Measurements from ENCODE around the gene GABRD.
"Not testable (repeated sequence)": the region's sequence is repeated elsewhere in the genome, so short reads cannot be mapped to it uniquely, and the experiment has no call there.

GABRD gene, protein sequence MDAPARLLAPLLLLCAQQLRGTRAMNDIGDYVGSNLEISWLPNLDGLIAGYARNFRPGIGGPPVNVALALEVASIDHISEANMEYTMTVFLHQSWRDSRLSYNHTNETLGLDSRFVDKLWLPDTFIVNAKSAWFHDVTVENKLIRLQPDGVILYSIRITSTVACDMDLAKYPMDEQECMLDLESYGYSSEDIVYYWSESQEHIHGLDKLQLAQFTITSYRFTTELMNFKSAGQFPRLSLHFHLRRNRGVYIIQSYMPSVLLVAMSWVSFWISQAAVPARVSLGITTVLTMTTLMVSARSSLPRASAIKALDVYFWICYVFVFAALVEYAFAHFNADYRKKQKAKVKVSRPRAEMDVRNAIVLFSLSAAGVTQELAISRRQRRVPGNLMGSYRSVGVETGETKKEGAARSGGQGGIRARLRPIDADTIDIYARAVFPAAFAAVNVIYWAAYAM

DNA sequence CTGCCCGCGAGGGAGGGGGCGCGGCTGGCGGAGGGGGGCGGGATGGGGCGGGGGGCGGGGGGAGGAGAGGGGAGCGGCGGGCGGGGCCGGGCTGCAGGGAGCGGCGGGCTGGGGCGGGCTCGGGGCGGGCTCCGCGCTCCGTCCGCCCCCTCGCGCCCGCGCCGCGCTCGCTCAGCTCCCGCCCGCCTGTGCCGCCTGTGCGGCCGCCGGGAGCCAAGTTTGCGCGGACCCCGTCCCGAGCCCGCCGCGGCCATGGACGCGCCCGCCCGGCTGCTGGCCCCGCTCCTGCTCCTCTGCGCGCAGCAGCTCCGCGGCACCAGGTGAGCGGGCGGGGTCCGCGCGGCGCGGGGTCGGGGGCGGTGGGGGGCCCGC is at the start of gene GABRD:
Gene GABRD (plus strand): TSS at position 174 of the 372 bp plus-strand sequence. CDS start 79 bp downstream, at position 253.
- no peak for DNase-seq

DNA sequence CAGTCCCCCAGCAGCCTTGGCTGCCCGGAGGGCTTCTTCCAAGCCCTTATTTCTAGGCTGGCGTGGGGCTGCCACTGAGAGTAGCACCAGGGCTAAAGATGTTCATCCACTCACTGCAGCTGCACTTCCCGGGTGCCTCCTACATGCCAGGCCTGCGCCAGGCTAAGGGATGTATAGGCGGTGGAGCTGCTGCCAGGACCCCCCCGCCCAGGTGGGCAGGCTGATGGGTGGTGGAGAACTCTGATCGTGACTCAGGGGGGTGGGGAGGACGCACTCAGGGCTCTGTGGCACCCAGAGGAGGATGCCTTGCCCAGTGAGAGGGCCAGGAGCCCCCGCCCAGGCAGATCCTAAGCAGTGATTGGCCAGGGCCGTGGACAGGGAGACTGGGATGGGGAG is 49.6 kb upstream of the GABRD start:
- no peak for DNase-seq

DNA sequence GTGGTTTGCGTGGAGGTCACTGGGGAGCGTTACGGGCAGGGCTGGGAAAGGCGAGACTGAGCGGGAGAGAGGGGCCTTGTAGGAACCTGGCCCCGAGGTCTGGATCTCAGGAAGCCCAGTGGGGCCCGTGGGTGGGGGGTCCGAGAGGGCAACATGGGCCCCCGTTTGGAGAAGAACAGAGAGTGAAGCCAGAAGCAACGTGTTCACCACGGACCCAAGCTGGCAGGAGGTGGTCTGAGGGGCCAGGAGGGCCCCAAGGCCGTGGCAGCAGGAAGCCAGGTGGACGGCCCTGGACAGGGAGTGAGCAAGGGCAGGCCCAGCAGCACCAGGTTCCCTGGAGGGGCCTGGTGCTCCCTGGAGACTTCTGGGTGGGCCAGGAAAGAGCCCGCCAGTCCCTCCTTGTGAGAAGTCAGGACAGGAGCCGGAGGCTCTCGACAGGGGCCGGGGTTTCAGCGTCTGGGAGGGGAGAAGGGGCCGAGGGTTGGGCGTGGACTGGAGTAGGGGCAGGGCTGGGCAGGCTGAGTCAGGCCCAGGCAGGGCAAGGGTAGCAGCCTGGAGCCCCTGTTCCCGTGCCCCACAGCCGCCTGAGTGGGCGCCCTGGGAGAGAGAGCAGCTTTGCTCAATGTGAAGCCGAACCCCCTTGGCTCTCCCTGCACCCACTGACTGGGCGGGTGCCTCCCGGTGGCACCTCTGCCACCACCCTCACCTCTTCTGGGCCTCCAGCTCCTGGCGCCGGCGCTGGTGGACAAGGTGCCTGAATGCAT is 49.0 kb upstream of the GABRD start:
- no peak for DNase-seq

DNA sequence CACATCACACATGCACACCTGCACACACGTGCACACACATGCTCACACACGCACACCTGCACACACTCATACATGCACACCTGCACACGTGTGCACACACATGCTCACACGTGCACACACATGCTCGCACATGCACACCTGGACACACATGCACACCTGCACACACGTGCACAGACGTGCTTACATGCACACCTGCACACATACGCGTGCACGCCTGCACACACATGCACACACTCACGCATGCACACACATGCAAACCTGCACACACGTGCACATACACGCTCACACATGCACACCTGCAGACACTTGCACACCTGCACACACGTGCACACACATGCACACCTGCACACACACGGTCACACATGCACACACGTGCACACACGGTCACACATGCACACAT is 48.1 kb upstream of the GABRD start:
- DNase-seq: no peak

DNA sequence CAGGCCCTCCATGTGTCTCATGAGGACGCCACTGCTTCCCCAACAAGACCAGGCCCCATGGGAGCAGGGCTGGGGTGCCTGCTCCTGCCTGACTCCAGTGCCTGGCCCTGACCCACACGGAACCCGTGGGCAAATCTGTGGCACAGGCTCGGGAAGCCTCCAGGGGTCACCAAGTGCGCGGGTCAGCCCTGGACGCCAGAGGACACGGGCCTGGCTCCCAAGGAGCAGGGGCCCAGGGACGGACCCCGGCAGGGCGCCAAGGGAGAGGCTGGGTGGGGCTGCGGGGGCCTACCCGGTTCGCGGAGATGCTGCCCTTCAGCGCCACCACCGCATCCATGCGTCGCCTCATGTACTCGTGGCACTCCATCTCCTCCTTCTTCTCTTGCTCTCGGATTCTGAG is 47.5 kb upstream of the GABRD start:
- no peak for DNase-seq

DNA sequence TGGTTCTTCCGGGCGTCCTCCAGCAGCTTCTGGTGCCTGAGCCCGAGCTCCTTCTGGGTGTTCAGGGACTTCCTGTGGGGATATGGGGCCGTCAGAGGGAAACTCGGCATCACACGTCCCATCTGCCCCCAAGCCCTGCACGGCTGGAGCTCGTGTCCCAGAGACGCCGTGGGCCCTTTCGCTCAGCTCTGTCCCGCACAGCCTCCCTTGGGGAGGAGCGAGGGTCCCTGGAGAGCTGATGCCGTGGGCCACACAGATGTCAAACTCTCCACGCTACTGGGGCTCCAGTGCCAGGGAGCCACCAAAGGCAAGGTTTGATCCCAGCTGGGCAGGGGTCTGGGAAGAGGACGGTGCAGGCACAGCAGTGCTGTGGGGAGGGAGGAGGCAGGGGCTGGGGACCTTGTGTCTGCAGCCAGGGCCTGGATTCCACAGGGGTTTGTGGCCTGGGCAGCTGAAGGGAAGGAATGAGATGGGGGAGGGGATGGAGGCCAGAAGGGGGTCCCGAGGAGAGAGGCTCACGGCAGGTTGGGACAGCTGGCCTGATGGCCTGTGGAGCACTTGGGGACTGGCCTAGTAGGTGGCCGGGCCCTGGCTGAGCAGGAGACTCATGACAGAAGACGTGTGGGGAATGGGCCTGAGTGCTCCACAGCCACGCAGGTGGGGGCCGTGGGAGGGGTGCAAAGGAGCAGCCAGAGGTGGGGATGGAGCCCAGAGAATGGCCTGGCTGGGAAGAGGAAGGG is 46.0 kb upstream of the GABRD start:
- DNase-seq: no peak

DNA sequence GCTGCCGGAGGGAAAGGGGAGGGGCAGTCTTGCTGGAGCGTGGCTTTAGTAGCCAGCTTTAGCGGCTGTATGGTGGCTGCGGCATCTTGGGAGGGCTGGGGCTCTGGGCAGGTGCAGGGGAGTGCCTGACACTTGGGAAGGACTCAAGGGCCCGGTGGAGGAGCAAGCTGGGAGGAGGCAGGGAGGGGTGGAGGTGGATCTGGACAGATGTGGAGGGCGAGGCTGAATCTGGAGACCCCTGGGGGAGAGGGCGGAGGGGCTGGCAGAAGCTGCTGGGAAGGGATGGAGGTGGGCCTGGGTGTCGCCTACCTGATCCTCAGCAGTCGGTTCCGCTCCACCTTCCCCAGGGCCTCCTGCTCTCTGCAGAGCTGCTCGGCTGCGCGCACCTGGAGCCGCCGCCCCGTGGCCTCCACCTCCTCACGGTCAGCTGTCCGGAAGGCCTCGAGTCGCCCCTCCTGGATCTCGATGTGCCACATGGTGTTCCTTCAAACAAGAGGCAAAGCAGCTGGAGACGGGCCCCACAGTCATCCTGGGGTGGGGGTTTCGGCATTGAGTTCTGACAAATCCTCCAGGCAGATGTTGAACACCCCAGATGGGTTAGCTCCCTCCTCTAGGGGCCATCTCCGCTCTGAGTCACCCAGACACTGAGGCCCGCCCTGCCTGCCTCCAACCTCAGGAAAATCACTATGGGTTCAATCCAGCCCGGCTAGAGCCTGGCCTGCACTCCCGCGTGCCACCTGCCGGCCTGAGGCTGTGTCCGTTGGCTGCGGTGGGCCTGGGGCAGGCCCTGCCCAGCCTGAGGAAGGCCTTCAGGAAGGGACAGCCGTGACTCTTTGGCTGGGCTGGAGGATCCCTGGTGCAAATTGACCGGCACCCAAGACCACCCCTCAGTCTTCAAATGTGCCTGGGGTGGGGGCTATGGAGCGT is 45.2 kb upstream of the GABRD start:
- no peak for DNase-seq

DNA sequence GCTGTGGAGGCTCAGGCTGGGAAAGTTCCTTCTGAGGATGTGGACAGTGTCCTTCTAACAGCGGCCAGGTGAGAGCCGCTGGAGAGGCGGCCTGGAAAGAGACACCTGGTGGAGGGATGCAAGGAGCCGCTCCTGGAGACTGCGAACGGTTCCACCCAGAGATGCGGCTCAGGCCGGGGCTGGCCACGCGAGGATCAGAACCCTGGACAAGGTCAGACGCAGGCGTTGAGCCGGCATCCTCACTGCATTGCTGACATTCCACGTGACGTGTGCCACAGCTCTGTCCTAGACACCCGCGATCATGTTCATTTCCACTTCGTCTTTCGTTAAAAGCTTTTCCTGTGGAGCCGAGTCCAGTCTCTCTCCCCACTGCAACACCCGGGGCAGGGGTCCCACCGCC is 44.3 kb upstream of the GABRD start:
- DNase-seq: no peak

DNA sequence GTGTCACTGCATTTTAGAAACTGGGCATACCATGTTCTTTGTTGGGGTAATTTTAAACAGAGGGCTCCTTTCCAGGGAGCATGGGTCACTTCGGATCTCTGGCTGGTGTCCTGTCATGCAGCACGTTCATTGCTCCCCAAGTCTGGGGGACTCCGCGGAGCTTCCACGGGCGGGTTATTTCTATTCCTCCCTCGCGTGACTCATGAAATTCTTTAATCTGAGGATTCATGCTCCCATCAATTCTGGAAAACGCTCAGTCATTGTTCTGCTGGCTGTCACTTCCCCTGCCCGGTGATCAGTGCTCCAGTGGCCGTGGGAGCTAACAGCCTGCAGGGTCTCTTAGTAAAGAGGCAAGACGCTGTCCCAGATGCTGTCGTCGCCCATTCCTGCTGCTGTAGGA is 43.6 kb upstream of the GABRD start:
- DNase-seq: no peak

DNA sequence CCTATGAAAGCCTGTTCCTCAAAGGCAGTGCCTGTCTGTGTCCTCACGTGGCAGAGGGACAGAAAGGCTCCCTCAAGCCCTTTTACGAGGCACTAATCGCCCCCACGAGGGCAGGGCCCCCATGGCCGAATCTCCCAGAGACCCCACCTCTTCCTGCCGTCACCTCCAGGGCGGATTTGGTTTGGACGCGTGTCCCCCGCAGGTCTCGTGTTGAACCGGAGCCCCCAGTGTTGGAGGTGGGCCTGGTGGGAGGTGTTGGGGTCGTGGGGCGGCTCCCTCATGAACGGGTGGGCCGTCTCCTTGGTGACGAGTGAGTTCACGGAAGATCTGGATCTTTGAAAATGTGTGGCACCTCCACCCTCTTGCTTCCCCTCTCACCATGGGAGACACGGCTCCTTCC is 43.1 kb upstream of the GABRD start:
- no peak for DNase-seq

DNA sequence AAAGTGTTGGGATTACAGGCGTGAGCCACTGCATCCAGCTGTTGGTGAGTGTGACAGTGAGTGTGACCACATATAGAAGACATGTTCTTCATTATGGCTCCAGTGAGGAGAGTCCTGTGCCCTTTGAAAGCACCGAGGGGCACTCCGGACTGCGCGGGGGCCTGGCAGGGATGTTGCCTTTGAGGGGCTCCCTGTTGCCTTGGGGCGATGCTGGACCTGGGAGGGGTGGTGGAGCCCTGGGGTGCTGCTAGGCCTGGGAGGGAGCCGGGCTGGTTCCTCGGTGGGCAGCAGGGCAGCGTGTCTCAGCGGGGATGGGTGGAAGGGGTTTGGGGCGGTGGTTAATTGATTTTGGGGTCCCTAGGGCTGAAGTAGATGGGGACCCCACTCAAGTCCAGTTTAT is 41.0 kb upstream of the GABRD start:
- DNase-seq: no peak

DNA sequence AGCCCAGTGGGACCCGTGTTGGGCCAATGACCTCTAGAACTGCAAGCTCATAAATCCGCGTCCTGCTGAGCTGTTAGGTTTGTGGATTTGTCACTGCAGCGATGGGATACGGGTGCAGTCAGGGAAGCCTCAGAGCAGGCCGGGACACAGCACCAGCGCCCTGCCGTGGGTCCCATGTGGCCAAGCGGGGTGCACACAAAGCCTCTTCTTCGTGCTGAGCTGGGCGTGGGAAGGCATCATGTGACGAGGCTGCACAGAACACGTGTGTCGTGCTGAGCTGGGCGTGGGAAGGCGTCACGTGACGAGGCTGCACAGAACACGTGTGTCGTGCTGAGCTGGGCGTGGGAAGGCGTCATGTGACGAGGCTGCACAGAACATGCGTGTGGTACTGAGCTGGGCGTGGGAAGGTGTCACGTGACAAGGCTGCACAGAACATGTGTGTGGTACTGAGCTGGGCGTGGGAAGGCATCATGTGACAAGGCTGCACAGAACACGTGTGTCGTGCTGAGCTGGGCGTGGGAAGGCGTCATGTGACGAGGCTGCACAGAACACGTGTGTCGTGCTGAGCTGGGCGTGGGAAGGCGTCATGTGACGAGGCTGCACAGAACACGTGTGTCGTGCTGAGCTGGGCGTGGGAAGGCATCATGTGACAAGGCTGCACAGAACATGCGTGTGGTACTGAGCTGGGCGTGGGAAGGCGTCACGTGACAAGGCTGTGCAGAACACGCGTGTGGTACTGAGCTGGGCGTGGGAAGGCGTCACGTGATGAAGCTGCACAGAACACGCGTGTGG is 40.3 kb upstream of the GABRD start:
- not testable (repeated sequence) for DNase-seq

DNA sequence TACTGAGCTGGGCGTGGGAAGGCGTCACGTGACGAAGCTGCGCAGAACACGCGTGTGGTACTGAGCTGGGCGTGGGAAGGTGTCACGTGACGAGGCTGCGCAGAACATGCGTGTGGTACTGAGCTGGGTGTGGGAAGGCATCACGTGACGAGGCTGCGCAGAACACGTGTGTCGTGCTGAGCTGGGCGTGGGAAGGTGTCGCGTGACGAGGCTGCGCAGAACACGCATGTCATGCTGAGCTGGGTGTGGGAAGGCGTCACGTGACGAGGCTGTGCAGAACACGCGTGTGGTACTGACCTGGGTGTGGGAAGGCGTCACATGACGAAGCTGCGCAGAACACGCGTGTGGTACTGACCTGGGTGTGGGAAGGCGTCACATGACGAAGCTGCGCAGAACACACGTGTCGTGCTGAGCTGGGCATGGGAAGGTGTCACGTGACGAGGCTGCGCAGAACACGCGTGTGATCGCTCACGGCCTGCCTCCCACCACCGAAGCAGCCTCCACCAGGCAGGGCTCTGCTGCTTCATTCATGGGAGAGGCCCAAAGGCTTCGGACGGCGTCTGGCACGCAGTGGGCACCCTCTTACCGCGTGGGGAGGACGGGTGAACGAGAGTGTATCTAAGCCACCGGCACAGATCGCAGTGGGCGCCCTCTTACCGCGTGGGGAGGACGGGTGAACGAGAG is 39.5 kb upstream of the GABRD start:
- DNase-seq: no peak

DNA sequence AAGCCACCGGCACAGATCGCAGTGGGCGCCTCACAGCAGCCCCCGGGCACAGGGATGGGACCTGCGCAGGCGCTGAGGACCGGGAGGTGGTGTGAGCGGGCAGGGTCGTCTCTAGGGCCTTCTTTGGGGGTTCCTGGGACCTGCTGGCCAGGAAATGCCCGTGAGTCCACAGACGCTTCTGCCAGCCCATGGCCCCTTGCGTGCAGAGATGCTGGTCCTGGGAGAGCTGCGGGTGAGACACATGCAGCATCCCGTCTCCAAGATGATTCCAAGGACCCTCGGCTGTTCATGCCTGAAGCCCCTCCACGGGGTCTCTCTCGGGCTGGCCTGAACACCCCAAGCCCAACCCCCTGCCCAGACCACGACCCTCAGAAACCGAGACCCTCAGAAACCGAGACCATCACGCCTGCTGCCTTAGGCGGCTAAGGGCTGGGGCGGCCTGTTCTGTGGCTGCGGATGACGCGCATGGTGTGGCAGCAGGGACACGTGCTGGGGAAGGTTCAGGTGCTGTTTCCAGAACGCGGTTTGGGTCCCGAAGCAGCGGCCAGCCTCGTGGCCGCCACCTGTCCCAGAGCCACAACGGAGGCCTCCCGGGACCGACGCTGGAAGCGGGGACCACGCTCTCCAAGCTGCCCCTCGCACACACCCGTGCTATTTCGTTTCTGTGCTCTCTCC is 38.5 kb upstream of the GABRD start:
- DNase-seq: no peak

DNA sequence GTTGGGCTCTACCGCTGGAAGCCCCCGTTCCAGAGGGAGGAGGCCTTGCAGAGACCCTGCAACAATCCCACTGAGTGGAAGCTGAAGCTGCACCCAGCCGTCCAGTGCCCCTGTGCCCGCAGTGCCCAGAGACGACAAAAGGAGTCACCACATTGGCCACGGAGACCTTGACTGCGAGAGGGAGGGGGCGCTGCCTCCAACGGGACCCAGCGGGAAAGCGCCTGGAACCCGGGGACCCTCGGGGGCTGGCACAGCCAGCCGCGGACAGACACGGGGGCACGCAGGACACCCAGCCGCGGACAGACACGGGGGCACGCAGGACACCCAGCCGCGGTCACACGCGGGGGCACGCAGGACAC is 38.0 kb upstream of the GABRD start:
- DNase-seq: no peak

DNA sequence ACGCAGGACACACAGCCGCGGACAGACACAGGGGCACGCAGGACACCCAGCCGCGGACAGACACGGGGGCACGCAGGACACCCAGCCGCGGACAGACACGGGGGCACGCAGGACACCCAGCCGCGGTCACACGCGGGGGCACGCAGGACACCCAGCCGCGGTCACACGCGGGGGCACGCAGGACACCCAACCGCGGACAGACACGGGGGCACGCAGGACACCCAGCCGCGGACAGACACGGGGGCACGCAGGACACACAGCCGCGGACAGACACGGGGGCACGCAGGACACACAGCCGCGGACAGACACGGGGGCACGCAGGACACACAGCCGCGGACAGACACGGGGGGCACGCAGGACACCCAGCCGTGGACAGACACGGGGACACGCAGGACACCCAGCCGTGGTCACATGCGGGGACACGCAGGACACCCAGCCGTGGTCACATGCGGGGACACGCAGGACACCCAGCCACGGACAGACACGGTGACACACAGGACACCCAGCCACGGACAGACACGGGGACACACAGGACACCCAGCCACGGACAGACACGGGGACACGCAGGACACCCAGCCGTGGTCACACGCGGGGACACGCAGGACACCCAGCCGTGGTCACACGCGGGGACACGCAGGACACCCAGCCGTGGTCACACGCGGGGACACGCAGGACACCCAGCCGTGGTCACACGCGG is 37.4 kb upstream of the GABRD start:
- DNase-seq: not testable (repeated sequence)

DNA sequence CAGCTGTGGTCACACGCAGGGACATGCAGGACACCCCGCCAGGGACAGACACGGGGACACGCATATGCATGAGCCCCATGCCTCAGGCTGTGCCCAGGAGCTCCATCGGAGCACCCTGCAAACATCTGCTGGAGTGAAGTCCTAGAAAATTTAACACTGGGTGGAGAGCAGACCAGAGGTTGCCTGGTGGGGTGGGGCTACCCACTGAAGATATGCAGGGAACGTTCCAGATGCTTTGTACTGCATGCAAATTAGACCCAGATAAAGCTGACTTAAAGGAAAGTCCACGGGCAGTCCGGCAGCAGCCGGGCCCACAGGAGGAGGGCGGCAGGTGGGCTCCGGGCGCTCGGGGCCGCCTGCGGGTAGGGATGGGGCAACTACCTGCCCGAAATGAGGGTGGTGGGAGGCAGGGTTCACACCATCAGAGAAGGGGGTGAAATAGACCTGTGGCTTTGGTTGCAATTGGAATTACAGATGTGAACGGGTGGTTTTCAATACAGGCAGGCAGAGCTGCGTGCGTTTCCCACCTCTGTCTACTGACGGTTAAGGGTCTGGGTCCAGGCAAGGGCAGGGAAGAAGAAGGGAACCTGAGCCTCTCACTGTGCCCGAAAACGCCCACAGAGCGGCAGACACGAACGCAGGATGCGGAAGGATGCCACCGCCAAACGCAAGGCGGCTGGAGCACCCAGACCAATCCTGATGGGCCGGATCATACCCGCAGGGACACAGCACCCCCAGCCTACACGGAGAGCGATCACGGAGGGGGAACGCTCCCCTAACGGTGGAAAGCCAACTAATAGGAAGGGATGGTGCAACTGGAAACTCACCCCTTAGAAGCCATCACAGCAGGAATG is 36.5 kb upstream of the GABRD start:
- DNase-seq: no peak

DNA sequence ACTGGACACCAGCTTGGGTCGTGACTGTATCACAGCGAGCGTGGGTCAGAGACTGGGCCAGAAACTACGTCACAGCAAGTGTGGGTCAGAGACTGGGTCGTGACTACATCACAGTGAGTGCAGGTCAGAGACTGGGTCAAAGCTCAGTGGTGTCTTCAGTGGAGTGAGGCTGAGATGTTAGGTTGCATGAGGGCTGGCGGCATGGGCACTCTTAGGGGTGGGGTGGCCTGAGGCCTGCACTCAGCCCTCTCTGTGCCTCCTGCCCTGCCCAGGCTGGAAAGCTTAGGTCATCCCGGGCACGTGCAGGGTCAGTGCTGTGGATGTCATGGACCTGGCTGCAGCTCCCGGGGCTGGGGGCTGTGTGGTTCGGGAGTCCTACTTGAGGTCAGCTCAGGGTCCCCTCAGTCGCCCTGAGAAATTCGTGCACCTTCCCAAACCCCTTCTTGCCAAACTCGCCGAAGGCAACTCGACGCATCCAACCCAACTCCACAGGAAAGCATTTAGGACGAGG is 34.5 kb upstream of the GABRD start:
- DNase-seq: no peak

Measured in C1 segment of cervical spinal cord (tissue), 14 donors.